GM12878 (cell line): ENCODE measurements around the gene KIF6. TPM values are rescaled to one million over a fixed set of nuclear protein-coding genes. Genes with fewer than 3 reads are reported as not detected.

Experiments
- ATAC-seq: fragments of 200-7000 bp; cut with Tn5 transposase; 3 replicates; pipeline ENCODE4 v1.9.1; 2020; ENCODE audit warnings: mild to moderate bottlenecking, moderate library complexity
- BruUV-seq: library from RNA; stranded (reverse); fragments of 400-500 nt; replicated peaks from 2 replicates; lab custom pipeline; 2021; lab: Mats Ljungman, UMichigan
- CTCF ChIA-PET: fragments of 300-600 bp; sonication (Branson Sonifier 250); formaldehyde crosslinking; extraction: SDS; loops from one replicate; lab custom pipeline; 2021; ENCODE audit warnings: inconsistent platforms; lab: Yijun Ruan, JAX
- POLR2A ChIA-PET: fragments of 350-600 bp; formaldehyde crosslinking; extraction: SDS; loops from one replicate; lab custom pipeline; 2021; ENCODE audit warnings: inconsistent platforms; lab: Charles Lee
- RAD21 ChIA-PET: fragments of 300-600 bp; sonication (Branson Sonifier 250); formaldehyde crosslinking; loops from one replicate; lab custom pipeline; 2023; ENCODE audit warnings: antibody characterized with exemption; ENCODE audit not compliant: unreplicated experiment; lab: Charles Lee
- SMC1A ChIA-PET: fragments of 300-600 bp; sonication (Branson Sonifier 250); formaldehyde crosslinking; loops from one replicate; lab custom pipeline; 2023; ENCODE audit not compliant: unreplicated experiment, uncharacterized antibody; lab: Charles Lee
- DNase-seq: peaks from one replicate; pipeline ENCODE4 v3.0.0-alpha.2; 2011; ENCODE audit warnings: low read depth, low spot score
- FAIRE-seq: peaks from 3 replicates; lab custom pipeline; 2011; peaks lifted over from hg19 to GRCh38; lab: Jason Lieb, UNC
- H2AFZ ChIP-seq: 2 replicates; pipeline ENCODE4 v1.6.0; 2011; ENCODE audit warnings: low read depth, low read length, control low read depth; ENCODE audit not compliant: control insufficient read depth
- H3K27ac ChIP-seq: 2 replicates; pipeline ENCODE4 v1.5.1; 2011; ENCODE audit warnings: control low read depth; ENCODE audit not compliant: control insufficient read depth, insufficient read depth
- H3K27me3 ChIP-seq, 2 experiments: replicated peaks in 1 of 2; 2 replicates each; pipeline versions ENCODE4 v1.6.0 to v1.6.1; 2011; ENCODE audit warnings: low read length in 1 of 2; ENCODE audit not compliant: control insufficient read depth in 2 of 2, insufficient read depth in 2 of 2
- H3K36me3 ChIP-seq, 2 experiments: 2 replicates each; pipeline ENCODE4 v1.5.1; 2011; ENCODE audit warnings: low read length in 1 of 2; ENCODE audit not compliant: control insufficient read depth in 2 of 2, insufficient read depth in 2 of 2
- H3K4me1 ChIP-seq: 2 replicates; pipeline ENCODE4 v1.6.1; 2011; ENCODE audit warnings: mild to moderate bottlenecking, low read length, moderate library complexity, mixed read lengths; ENCODE audit not compliant: control insufficient read depth, insufficient read depth
- H3K4me2 ChIP-seq: 2 replicates; pipeline ENCODE4 v1.6.0; 2011; ENCODE audit warnings: control low read depth; ENCODE audit not compliant: control insufficient read depth, insufficient read depth
- H3K4me3 ChIP-seq: fragments of 200-600 bp; sonication (generic); 2 replicates; pipeline ENCODE4 v1.5.1; 2016
- H3K79me2 ChIP-seq: 2 replicates; pipeline ENCODE4 v1.6.0; 2011; ENCODE audit warnings: low read length; ENCODE audit not compliant: control insufficient read depth, insufficient read depth
- H3K9ac ChIP-seq: 2 replicates; pipeline ENCODE4 v1.8.0; 2011; ENCODE audit warnings: low read length, control low read depth, mixed read lengths; ENCODE audit not compliant: control insufficient read depth, insufficient read depth
- H3K9me3 ChIP-seq: replicated peaks from 3 replicates; pipeline ENCODE4 v1.5.1; 2011; ENCODE audit warnings: mild to moderate bottlenecking, low read length; ENCODE audit not compliant: control insufficient read depth, insufficient read depth
- H4K20me1 ChIP-seq: 2 replicates; pipeline ENCODE4 v1.6.0; 2011; ENCODE audit not compliant: control insufficient read depth, insufficient read depth
- CBFB ChIP-seq: IDR thresholded peaks from 2 replicates; pipeline ENCODE4 v1.6.1; 2016; ENCODE audit warnings: antibody characterized with exemption, low read depth
- CEBPZ ChIP-seq: fragments of 150-350 bp; IDR thresholded peaks from 2 replicates; pipeline ENCODE4 v1.6.1; 2016; ENCODE audit warnings: low read depth, low read length
- CHD4 ChIP-seq: fragments of 200-600 bp; sonication (generic); IDR thresholded peaks from 2 replicates; pipeline ENCODE4 v1.6.1; 2016; ENCODE audit warnings: mild to moderate bottlenecking
- HDAC2 ChIP-seq: fragments of 200-600 bp; sonication (generic); IDR thresholded peaks from 2 replicates; pipeline ENCODE4 v1.6.1; 2017
- HDAC6 ChIP-seq: fragments of 200-600 bp; sonication (generic); IDR thresholded peaks from one replicate; pipeline ENCODE4 v1.8.0; 2017; ENCODE audit warnings: antibody characterized with exemption; ENCODE audit not compliant: unreplicated experiment
- KLF5 ChIP-seq: fragments of 450-650 bp; IDR thresholded peaks from 2 replicates; pipeline ENCODE4 v1.6.1; 2014; ENCODE audit warnings: mild to moderate bottlenecking; ENCODE audit not compliant: partially characterized antibody
- NKRF ChIP-seq: fragments of 450-650 bp; conservative IDR thresholded peaks from 2 replicates; pipeline ENCODE4 v1.6.1; 2017; ENCODE audit warnings: mild to moderate bottlenecking, moderate library complexity
- PKNOX1 ChIP-seq: fragments of 450-650 bp; IDR thresholded peaks from 2 replicates; pipeline ENCODE4 v1.6.1; 2016; ENCODE audit warnings: mild to moderate bottlenecking
- RUNX3 ChIP-seq: IDR thresholded peaks from 2 replicates; pipeline ENCODE4 v1.6.1; 2012; ENCODE audit warnings: low read length, inconsistent platforms
- SIX5 ChIP-seq: IDR thresholded peaks from 2 replicates; pipeline ENCODE4 v1.6.1; 2011; ENCODE audit warnings: mild to moderate bottlenecking, low read depth, low read length, moderate library complexity; ENCODE audit not compliant: severe bottlenecking
- SKIL ChIP-seq: fragments of 450-650 bp; IDR thresholded peaks from 2 replicates; pipeline ENCODE4 v1.6.1; 2017; ENCODE audit warnings: mild to moderate bottlenecking, low read depth, inconsistent platforms; ENCODE audit not compliant: poor library complexity, severe bottlenecking
- STAT1 ChIP-seq: fragments of 450-650 bp; conservative IDR thresholded peaks from 2 replicates; pipeline ENCODE4 v1.6.1; 2014; ENCODE audit warnings: antibody characterized with exemption, mild to moderate bottlenecking
- WGBS: methylation state at CpG from one replicate; pipeline ENCODE4 v1.1.6; 2016; ENCODE audit warnings: low lambda C conversion rate; ENCODE audit not compliant: insufficient replicate concordance, insufficient coverage; ENCODE audit errors: missing lambda C conversion rate; 5-methylcytosine and 5-hydroxymethylcytosine counted together
- in situ Hi-C: fragments of 300-500 bp; cut with MboI; formaldehyde crosslinking; loops from 9 replicates; pipeline ENCODE4 v1.14.3; 2018; ENCODE audit warnings: mixed read lengths
- intact Hi-C: fragments of 100-400 bp; cut with micrococcal nuclease; formaldehyde crosslinking; loops from one replicate; pipeline ENCODE4 v1.14.2; 2022; ENCODE audit not compliant: unreplicated experiment
- polyA plus RNA-seq, 11 experiments: library from polyadenylated mRNA; depleted of rRNA in 4 of 11; unstranded in 6 of 11; stranded (reverse) in 5 of 11; fragments of >200 nt; fragmentation: Nextera tagmentation in 4 of 11; fragmentation: Illumina TruSeq in 1 of 11; extraction: Ambion mirVana in 4 of 11; extraction: Trizol in 1 of 11; gene quantifications; 1 replicate in 1 of 11; 2 replicates in 10 of 11; pipeline versions ENCODE4 v1.2.1 to v1.2.3, GENCODE V29; 2011 to 2016; ENCODE audit warnings: inconsistent platforms in 2 of 11, missing spikeins in 2 of 11, low read depth in 1 of 11
- total RNA-seq, 4 experiments: library from RNA; depleted of rRNA in 3 of 4; stranded (reverse); fragments of >200 nt in 3 of 4; fragmentation: Illumina TruSeq in 1 of 4; extraction: Trizol in 1 of 4; gene quantifications; 2 replicates each; pipeline versions ENCODE4 v1.2.1 to v1.2.3, GENCODE V29; 2013 to 2021

KIF6 gene
- total and polyA plus RNA-seq, 10 of the 15 experiments (the other 5 are each of a cell fraction or from before 2014, with no cell fraction given) = 0.09 to 1.0 (median 0.28) TPM

GRCh38 chr6:39453241-39453640 lies 272.0 kb downstream of the KIF6 start:
- H3K27me3 ChIP-seq = no peaks in the 10 kb centered on the region
- FAIRE-seq (no peak), ATAC-seq (no peak), DNase-seq (no peak)
- ChIA-PET CTCF (interaction anchor here (0.6 to 2.5 kb wide), 14 partner anchors 13 to 841 kb away, joined by 3 to 10 read pairs (median 4); no protein-coding TSS in a partner anchor), RAD21 (interaction anchor here (1.1 to 1.9 kb wide), 4 partner anchors 74 to 272 kb away, joined by 3 to 6 read pairs (median 4); partner anchors contain the start of gene KIF6)
- H3K9ac ChIP-seq = no peak overlapping the region
- in situ Hi-C loops (no loop called here), intact Hi-C loops (loop anchor here (5.0 kb wide), 1 partner anchor 154 kb away; no protein-coding TSS in a partner anchor)
- H4K20me1 ChIP-seq = no peaks in the 10 kb centered on the region
- no peaks in the 10 kb centered on the region for H3K9me3 ChIP-seq
- H3K4me2 ChIP-seq = no peak overlapping the region
- no peak overlapping the region for H3K4me3 ChIP-seq
- H2AFZ ChIP-seq = no peak overlapping the region
- H3K4me1 ChIP-seq = no peaks in the 10 kb centered on the region
- H3K79me2 ChIP-seq = no peaks in the 10 kb centered on the region
- WGBS = 38% methylated on average over 5 of the region's 5 CpGs
- BruUV-seq = no TSS peak
- no peak for TF ChIP-seq HDAC2
- no peak for TF ChIP-seq SIX5
- TF ChIP-seq KLF5 = no peak
- TF ChIP-seq STAT1 = no peak
- no peak for TF ChIP-seq RUNX3
- TF ChIP-seq CBFB = no peak
- TF ChIP-seq CHD4 = no peak
- TF ChIP-seq NKRF = no peak
- TF ChIP-seq SKIL = no peak
- no peak for TF ChIP-seq CEBPZ
- TF ChIP-seq HDAC6 = no peak
- no peak for TF ChIP-seq PKNOX1
- TF ChIP-seq, all 136 proteins: peak for 0
- SMC1A ChIA-PET = interaction anchor here (0.7 to 2.5 kb wide), 10 partner anchors 19 to 412 kb away, joined by 3 to 9 read pairs (median 4); no protein-coding TSS in a partner anchor
- POLR2A ChIA-PET = no interaction called here
- no peaks in the 10 kb centered on the region for H3K36me3 ChIP-seq
- no peak overlapping the region for H3K27ac ChIP-seq
